GM19455 (cell line): ENCODE results near the gene TMEM181.
"Not testable (repeated sequence)": the region's sequence is repeated elsewhere in the genome, so short reads cannot be mapped to it uniquely, and the experiment has no call there.

Experiments
- ATAC-seq: cut with Tn5 transposase; IDR thresholded peaks from one replicate; pipeline ENCODE4 v1.9.1; 2021; ENCODE audit not compliant: unreplicated experiment

Gene TMEM181, protein sequence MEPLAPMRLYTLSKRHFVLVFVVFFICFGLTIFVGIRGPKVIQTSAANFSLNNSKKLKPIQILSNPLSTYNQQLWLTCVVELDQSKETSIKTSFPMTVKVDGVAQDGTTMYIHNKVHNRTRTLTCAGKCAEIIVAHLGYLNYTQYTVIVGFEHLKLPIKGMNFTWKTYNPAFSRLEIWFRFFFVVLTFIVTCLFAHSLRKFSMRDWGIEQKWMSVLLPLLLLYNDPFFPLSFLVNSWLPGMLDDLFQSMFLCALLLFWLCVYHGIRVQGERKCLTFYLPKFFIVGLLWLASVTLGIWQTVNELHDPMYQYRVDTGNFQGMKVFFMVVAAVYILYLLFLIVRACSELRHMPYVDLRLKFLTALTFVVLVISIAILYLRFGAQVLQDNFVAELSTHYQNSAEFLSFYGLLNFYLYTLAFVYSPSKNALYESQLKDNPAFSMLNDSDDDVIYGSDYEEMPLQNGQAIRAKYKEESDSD

DNA sequence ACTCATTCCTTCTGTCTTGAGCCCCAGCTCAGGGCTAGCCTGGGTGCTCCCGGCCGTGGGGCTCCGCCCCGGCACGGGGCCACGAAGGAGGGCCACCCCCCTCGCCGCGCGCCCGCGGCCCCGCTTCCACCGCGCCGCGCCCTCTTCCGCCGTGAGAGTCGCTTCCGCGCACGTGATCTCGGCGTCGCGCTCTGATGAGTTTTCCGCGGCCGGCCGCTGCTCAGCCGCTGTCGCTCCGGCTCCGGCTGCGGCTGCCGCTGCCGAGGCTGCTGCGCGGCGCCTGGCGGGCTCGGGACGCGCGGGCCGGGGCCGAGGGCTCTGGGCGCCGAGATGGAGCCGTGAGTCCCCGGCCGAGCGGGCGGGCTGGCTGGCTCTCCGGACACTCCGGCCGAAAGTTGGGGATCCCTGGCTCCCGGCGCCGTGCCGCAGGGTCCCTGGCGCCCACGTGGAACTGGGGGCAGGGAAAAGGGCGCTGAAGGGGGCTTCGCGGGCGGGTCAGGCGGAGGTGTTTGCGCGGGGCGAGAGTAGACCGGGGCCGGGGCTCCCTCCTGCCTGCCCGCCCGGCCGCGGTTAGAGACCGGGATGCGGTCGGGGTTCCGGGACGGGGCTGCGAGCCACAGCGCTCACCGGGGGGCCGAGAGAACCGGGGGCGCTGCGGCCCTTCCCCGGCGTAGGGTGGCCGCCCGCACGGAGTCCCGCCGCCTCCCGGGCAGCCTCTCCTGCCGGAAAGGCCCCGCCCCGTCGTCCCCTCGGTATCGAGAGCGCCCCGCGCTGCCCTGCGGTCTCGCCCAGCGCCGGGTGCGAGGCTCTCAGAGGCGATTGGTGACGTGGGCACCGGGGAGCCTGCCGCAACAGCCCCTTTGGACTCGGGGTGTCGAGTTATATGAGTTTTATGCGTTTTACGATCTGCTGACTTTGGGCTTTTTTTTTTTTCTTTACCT lies at the start of gene TMEM181:
Gene TMEM181, plus strand, starts transcription at position 197 of the 941 bp plus-strand sequence. Its CDS starts 134 bp downstream, at position 331.
- ATAC-seq, result peak; percentile 80

DNA sequence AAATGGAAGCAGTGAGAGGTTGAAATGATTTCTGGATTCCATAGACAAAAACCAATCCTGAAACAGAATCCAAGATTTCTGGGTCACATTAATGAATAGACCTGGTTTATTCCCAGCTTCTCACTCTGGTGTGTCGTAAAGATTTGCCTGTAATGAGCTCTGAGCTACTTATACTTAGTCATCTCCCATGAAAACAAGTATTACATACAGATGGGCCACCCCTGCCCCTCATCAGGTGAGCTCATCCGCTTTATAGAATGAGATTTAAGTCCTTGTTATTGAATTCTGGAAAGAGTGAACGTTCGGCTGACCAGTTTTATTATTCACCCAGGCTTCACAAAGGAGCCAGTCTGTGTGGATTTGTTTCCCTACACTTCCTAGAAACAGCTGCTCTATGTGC lies 47.1 kb upstream of the TMEM181 start:
- no peak for ATAC-seq

DNA sequence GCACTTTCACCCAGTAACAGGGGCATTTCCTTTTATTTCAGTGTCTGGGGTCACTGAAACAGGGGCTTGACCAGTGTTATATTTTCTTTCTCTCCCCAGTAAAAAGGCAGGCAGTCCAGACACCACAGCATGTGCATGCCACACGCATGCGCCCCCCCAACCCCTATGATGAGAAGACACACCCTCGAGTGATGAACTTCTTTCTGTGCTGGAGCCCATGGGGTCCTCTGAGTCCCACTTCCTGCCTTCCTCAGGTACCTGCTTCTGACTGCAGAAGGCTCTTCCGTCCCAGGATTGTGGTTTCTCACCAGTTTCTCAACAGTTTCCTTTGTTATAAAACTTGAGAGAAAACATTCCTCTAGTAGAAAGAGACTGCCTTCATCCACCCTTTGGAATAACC lies 45.7 kb upstream of the TMEM181 start:
- no peak for ATAC-seq

DNA sequence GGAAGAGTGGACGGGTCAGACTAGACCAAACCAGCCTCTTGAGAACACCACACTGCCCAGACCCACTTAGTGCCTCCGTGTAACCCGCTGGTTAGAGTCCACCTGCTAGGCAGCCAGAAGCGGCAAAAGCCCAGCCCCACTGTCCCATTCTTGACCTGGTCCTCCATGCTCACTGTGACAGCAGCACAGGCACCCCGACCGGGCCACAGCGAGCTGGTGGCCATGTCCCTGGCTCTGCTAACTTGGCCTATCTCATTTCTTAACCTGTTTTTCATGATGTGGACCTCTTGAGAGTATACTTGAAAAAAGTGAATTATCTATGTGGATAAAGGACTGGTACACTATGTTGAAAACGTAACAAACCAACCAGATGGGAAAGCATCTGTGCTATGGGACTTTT lies 44.9 kb upstream of the TMEM181 start:
- ATAC-seq, result no peak

DNA sequence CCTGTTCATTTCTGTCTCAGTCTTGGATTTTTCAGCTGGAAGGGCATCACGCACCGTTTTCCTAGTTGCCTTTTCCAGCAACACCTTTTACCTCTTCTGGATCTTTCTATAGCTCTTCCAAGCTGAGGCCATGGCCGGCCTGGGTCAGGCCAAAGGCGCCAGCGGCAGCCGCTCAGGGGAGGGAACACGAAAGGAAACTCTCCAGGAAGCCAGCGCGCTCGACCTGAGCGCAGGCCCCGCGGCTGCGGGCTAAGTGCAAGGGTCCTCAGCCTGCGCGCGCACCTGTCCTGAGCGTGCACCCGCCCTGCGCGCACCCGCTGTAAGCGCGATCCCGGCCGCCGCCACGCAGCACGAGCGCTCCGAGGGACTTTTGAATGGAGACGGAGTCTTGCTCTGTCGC lies 43.8 kb upstream of the TMEM181 start:
- ATAC-seq, result no peak

DNA sequence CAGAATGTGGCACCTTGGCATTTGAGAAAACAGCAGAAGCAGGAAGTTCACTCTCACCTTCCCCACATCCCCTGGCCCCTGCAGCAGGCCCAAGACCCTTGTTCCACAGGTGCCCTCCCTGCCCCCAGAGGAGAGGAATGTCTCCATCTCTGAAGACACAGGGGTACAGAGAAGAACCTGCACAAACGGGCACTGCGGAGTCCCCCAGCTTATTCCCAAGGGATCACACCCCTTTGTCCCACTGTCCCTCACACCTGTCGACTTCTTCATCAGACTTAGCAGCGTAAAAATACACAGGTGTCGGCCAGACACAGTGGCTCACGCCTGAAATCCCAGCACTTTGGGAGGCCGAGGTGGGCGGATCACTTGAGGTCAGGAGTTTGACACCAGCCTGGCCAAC lies 42.9 kb upstream of the TMEM181 start:
- no peak for ATAC-seq

DNA sequence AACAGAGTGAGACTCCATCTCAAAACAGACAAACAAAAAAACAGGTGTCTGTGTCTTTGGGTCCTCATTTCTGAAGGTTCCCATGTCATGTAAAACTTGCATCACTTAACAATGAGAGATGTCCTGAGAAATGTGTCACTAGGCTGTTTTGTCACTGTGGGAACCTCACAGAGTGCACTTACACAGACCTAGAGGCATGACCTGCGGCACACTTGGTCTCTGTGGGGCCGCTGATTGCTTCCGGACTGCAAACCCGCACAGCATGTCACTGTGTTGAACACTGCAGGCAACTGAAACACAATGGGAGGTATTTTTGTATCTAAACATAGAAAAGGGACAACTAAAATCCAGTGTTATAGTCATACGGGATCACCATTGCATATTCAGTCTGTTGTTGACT lies 42.3 kb upstream of the TMEM181 start:
- peak; percentile 70 for ATAC-seq

DNA sequence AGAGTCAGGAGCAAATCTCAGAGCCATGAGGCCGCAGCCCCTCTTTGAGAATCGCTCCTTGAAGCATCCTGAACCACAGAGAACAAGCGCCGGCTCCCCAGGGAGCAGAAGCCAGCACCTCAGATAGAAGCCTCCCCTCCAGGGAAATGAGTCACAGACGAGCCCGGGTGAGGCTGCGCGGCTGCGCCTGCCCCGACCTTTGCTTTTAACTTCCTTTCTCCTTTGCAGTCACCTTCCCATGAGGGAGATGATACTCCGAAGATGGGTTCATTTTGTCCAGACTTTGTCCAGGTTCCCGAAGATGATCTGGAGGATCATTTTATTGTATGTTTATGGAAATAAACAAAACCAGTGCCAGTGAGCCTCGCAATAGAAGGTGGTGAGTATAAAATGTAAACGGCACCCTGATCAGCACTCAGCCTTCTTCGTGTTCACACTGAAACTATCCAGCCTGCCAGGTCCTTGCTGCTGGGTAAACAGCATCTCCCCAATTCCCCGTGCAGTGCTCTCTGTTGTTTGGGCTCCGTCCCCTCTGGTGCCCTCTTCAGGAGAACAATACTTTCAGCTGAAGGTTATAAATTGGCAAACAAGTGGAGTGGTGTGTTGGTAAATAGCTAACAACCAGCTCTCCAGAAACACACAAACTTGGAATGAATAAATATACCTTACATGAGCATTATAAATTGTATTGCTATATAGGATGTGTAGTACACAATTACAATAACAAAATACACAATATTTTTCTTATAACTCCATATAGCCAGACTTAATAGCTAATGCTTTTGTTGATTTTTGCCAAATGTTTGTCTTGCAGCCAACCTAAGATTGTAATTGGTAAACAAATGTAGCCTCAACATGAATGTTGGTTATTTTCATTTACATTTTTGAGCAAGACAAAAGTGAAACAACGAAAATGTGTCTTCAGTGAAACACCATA lies 41.4 kb upstream of the TMEM181 start:
- ATAC-seq, result peak; percentile 77

DNA sequence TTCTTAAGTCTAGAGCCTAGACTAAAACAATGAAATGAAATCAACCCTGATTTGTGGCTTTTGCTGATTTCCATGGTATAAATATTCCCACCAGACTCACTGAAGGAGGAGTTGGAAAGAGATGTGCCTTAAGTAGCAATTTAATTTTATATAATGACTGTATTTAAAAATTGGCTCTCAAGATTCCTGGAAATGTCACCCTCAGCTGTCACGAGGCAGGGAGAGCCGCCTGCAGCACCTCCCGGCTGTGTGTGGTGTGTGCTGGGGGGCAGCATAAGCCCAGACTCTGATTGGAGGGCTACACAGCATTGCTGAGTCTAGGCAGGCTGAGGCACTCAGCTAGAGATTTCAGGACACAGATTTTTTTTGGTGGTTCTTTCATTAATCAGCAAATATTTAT lies 40.6 kb upstream of the TMEM181 start:
- ATAC-seq, result no peak

DNA sequence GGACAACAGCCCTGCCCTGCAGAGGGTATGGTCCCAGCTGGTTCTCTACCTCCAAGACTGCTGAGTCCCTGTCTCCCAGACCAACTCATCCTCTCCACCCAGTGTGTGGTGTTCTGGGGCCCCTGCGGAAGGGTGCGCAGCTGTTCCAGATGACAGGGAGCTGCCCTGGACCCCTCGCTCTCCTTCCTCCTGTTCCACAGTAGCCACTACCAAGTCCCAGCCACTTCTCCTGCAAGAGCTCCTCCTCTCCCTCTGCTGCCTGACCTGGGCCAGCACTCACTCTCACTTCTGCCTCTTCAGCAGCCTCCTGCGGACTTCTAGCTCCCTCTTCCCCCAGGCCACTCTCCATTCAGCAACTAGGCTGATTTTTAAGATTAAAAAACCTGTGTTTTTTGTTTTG lies 40.1 kb upstream of the TMEM181 start:
- ATAC-seq, result no peak

DNA sequence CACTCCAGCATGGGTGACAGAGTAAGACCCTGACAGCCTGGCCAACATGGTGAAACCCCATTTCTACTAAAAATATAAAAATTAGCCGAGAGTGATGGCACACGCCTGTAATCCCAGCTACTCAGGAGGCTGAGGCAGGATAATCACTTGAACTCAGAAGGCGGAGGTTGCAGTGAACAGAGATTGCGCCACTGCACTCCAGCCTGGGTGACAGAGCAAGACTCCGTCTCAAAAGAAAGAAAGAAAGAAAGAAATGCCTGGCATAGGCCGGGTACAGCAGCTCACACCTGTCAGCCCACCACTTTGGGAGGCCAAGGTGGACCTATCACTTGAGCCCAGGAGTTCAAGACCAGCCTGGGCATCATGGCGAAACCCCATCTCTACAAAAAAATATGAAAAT lies 38.9 kb upstream of the TMEM181 start:
- ATAC-seq, result not testable (repeated sequence)

DNA sequence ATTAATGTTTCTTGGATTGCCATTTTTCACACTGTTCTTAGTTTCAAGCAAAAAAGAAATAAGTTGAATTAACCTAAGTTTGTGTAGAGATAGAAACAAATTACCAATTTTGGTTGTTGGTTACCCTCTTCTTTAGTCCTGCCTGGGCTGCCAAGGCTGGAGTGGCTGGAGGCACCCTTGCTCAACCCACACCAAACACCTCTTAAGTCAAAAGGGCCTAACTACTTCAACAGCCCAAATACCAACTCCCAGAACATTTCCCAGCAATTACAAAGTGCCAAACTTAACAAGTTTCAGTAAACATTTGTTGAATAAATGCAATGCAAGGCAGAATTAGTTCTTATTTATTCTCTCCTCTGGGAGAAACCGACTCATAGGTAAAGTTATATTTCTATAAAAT lies 38.1 kb upstream of the TMEM181 start:
- no peak for ATAC-seq

DNA sequence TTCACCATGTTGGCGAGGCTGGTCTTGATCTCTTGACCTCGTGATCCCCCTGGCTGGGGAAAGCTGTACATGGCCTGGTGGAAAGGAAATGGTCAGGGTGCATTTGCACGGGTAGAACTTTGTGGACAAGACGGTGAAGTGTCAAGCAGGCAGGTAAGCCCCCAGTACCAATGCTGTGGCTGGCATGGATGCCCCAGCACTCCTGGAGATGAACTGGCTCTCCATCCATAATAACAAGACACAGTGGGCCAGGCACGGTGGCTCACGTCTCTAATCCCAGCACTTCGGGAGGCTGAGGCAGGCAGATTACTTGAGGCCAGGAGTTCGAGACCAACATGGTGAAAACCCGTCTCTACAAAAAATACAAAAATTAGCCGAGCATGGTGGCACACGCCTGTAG lies 37.3 kb upstream of the TMEM181 start:
- ATAC-seq, result no peak

DNA sequence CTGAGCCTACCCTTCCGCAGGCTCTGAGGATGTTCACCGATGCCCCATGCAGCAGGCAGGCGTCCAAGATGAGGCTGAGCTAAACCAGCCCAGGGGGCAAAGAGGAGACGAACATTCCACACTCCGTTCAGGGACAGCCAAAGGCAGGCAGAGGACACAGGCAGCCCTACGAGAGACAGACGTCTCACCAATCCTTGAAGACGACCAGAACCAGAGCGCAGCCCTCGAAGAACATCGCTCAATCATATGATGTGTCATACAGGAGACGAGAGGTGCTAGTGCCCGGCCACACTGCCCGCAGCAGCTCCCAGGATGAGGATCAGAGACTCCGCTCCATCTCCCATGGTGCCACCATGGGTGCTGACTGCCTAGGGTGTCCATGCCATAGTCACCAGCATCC lies 35.6 kb upstream of the TMEM181 start:
- ATAC-seq, result no peak

DNA sequence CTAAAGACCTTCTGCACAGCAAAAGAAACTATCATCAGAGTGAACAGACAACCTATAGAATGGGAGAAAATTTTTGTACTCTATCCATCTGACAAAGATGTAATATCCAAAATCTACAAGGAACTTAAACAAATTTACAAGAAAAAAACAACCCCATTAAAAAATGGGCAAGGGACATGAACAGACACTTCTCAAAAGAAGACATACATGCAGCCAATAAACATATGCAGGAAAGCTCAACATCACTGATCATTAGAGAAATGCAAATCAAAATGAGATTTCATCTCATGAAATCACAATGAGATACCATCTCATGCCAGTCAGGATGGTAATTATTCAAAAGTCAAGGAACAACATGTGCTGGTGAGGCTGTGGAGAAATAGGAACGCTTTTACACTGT lies 32.0 kb upstream of the TMEM181 start:
- ATAC-seq, result not testable (repeated sequence)

DNA sequence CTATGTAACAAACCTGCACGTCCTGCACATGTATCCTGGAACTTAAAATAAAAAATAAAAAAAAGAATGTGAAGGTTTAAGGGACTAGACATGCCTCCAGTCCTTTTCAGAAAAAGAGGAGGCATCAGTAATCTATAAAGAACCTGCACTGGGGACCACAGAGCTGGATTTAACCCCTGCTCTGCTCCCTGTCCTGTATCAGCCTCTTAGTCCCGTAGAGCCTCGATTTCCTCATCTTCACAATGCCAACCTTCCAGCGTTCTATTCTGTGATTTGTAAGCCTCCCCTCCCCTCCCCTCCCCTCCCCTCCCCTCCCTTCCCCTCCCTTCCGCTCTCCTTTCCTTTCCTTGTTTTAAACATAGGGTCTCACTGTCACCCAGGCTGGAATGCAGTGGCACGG lies 31.1 kb upstream of the TMEM181 start:
- ATAC-seq, result no peak

DNA sequence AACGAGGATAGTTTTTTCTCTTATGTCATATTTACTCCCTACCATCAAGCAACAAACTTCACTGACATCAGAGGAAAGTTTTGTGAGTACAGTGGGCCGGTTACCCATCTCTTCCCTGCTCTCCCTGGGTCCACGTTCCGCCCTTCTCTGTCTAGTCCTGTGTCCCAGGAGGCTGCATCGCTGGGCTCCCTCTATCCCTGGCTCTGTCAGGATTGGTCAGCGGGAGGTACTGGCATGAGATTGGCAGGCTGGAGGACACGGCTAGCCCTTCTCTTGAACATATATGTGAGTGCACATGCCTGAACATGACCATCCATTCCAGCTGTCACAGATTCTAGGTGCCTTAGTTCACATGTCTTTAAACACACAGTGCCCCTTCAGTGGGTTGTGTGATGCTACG lies 30.3 kb upstream of the TMEM181 start:
- no peak for ATAC-seq

DNA sequence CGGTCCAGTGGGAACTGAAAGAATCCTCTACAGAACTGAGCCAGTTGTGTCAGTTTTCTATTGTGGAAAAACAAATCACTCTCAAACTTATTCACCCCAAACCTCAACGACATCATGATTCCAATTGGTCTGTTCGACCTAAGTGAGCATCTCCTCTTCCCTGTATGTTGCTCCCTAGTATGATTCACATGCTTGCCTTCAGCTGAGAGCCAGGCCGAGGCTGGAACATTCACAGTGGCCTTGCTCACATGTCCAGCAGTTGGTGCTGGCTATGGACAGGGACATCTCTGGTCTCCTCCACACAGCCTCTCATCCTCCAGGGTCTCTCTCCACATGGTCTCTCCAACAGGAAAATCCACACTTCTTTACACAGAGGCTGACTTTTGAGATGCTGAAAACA lies 28.3 kb upstream of the TMEM181 start:
- ATAC-seq, result no peak

DNA sequence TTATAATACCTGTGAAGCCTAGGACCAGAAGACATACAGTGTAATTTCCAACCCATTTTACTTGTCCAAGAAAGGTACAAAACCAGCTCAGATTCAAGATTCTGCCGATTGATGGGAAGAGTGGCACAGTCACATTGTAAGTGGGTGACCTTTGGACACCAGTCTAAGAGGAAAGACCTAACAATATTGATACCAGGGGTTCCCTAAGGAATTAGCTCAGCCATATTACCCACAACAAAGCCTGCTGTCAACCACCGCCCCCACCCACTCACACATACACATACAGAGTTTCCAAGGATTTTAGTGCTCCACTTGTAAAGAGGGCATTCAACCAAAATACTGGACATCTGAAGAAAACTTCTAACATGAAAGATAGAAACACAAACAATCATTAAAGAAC lies 27.9 kb upstream of the TMEM181 start:
- ATAC-seq, result no peak

DNA sequence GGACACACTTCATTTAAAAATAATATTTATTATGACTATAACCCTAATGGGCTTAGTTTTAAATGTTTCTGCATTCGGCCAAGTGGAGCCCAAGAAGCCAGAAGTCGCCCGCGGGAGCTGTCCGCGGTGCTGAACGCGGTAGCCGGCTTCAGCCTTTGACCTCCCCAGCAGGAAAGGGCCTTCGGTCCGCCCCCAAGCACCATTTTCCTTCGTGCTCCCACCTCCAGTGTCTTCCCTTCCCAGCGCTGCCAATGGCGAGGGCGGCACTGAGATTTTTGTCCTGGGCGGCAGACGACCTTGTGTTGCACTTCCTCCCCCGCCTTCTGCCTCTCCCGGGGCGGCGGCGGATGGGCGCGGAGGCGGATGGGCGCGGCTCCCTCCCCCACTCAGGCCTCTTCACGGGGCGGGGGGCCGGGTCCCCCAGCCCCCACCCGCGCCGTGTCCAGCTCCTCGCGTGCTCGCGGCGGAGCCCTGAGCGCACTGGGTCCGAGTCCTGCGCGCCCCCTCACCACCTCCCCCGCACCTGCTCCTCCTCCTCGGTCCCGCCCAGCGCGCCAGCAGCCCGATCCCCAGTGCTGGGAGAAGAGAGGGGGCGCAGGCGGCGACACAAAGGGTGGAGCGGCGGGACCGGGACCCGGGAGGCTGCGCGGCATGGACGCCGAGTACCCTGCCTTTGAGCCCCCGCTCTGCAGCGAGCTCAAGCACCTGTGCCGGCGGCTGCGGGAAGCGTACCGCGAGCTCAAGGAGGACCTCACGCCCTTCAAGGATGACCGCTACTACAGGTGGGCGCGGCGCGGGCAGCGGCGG lies 23.6 kb upstream of the TMEM181 start:
- no peak for ATAC-seq
